Activated naive CD8-positive, alpha-beta T cell treated with anti-CD3 and anti-CD28 coated beads, Interleukin-2, amount 10 ng/mL, durations not matched to agents 7 days and 5 days (primary cell): ENCODE data around the gene RAP1GAP2. TPM values are rescaled to one million over a fixed set of nuclear protein-coding genes. Genes with fewer than 3 reads are reported as not detected.
"Not testable (repeated sequence)": the region's sequence is repeated elsewhere in the genome, so short reads cannot be mapped to it uniquely, and the experiment has no call there.

Source experiments
- ATAC-seq: fragments of 150-1000 bp; cut with Tn5 transposase; one replicate; pipeline ENCODE4 v1.10.0; 2021; ENCODE audit warnings: low read depth, moderate library complexity
- POLR2A ChIA-PET: fragments of 350-600 bp; sonication (Branson Sonifier 250); formaldehyde crosslinking; loops from one replicate; lab custom pipeline; 2021; ENCODE audit warnings: antibody characterized with exemption; lab: Charles Lee
- DNase-seq: peaks from one replicate; pipeline ENCODE4 v3.0.0; 2021
- H3K27ac Mint-ChIP-seq: one replicate; pipeline ENCODE4 v1.8.0; 2022; ENCODE audit warnings: mild to moderate bottlenecking, mixed read lengths
- H3K27me3 Mint-ChIP-seq: one replicate; pipeline ENCODE4 v1.8.0; 2022; ENCODE audit warnings: mild to moderate bottlenecking, moderate library complexity, mixed read lengths
- H3K36me3 Mint-ChIP-seq: one replicate; pipeline ENCODE4 v1.8.0; 2021; ENCODE audit warnings: mild to moderate bottlenecking, mixed read lengths
- H3K4me1 Mint-ChIP-seq: one replicate; pipeline ENCODE4 v1.8.0; 2021; ENCODE audit warnings: mixed read lengths
- H3K4me3 Mint-ChIP-seq: one replicate; pipeline ENCODE4 v1.8.0; 2022; ENCODE audit warnings: mild to moderate bottlenecking, moderate library complexity, mixed read lengths
- H3K9me3 Mint-ChIP-seq: one replicate; pipeline ENCODE4 v1.8.0; 2021; ENCODE audit warnings: mixed read lengths
- total RNA-seq, 2 experiments: library from RNA; stranded (reverse); gene quantifications; one replicate each; pipeline ENCODE4 v1.2.3, GENCODE V29; 2021

The RAP1GAP2 gene
- total RNA-seq, 2 experiments from 2014 or later, result 4.0 to 4.8 TPM

DNA sequence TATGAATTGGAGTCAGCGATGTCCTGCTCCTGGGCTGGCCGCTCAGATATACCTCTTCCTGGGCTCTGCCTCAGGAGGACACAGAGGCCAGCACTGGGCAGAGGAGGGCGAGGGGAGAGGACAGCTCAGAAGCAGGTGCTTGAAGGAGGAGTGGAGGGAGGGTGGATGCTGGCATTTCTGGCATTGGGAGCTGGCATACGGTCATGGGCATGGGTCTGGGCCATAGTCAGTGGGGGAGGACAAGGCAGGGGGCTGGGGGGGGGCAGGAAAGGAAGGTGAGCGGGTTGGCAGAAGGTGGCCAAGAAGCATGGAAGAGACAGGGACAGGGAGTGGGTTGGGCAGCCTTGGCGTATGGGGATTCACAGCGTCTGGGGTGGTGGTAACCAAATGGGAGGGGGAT lies 16.7 kb upstream of the RAP1GAP2 start:
- no peak overlapping the region for H3K27ac Mint-ChIP-seq
- POLR2A ChIA-PET, result no interaction called here
- no peak overlapping the region for H3K4me3 Mint-ChIP-seq
- H3K36me3 Mint-ChIP-seq, result no peaks in the 10 kb centered on the region
- no peaks in the 10 kb centered on the region for H3K9me3 Mint-ChIP-seq
- DNase-seq (no peak), ATAC-seq (no peak)
- peaks cover 37% of the 10 kb centered on the region for H3K27me3 Mint-ChIP-seq
- peaks cover 2% of the 10 kb centered on the region for H3K4me1 Mint-ChIP-seq

DNA sequence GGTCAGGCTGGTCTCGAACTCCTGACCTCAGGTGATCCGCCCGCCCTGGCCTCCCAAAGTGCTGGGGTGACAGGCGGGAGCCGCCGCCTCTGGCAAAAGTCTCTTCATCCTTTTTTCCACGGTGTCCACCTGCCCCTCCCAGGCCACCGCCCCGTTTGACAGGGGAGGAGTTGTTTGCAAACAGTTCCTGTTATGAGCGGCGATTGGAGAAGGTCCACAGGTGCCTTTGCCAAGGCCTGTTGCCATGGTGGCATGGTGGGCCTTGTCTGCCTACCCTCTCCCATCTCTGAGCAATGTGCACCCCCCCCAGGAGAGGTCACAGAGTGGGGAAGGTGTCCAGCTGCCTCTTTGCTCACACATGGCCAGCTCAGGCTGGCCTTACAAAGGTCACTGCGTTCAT lies 16.0 kb upstream of the RAP1GAP2 start:
- no peaks in the 10 kb centered on the region for H3K9me3 Mint-ChIP-seq
- ATAC-seq, result no peak
- peaks cover 2% of the 10 kb centered on the region for H3K4me1 Mint-ChIP-seq
- H3K36me3 Mint-ChIP-seq, result no peaks in the 10 kb centered on the region
- POLR2A ChIA-PET, result no interaction called here
- DNase-seq, result no peak
- H3K27me3 Mint-ChIP-seq, result peaks cover 33% of the 10 kb centered on the region
- no peak overlapping the region for H3K4me3 Mint-ChIP-seq
- no peak overlapping the region for H3K27ac Mint-ChIP-seq

DNA sequence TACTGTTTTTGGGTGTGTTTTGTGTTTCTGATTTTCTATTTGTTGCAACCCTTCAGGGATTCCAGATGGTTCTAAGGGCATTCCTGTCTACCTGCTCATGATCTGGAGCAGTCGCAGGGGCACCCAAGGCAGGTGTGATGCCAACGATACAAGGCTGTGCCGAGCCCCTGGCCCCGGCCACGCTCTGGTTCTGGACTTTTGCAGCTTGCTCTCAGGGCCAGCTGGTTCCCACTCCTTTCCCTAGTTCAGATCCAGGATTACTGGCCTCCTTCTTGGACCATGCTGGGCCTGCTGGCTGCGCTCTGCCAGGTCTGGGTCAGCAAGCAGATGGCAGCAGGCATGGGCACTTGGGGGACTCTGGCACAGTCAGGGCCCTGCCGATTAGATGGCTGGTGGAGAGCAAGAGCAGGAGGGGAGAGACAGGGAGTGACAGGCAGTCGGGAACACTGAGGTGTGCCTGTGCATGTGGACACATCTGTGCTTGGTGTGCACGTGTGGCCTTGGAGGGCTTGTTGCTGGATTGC lies 15.2 kb upstream of the RAP1GAP2 start:
- Mint-ChIP-seq H3K4me3 (no peak overlapping the region), H3K4me1 (peaks cover 2% of the 10 kb centered on the region), H3K9me3 (no peaks in the 10 kb centered on the region), H3K27ac (no peak overlapping the region), H3K27me3 (peaks cover 25% of the 10 kb centered on the region), H3K36me3 (no peaks in the 10 kb centered on the region)
- POLR2A ChIA-PET, result no interaction called here
- DNase-seq (no peak), ATAC-seq (no peak)

DNA sequence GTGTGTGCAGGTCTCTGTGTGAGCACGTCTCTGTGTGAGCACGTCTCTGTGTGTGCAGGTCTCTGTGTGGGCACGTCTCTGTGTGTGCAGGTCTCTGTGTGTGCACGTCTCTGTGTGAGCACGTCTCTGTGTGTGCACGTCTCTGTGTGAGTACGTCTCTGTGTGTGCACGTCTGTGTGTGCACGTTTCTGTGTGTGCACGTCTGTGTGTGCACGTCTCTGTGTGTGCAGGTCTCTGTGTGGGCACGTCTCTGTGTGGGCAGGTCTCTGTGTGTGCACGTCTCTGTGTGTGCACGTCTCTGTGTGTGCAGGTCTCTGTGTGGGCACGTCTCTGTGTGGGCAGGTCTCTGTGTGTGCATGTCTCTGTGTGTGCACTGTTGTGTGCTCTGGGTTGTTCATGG lies 14.6 kb upstream of the RAP1GAP2 start:
- peaks cover 23% of the 10 kb centered on the region for H3K27me3 Mint-ChIP-seq
- H3K9me3 Mint-ChIP-seq, H3K4me1 Mint-ChIP-seq, H3K4me3 Mint-ChIP-seq, POLR2A ChIA-PET, DNase-seq, H3K27ac Mint-ChIP-seq, ATAC-seq, H3K36me3 Mint-ChIP-seq: not testable (repeated sequence)

DNA sequence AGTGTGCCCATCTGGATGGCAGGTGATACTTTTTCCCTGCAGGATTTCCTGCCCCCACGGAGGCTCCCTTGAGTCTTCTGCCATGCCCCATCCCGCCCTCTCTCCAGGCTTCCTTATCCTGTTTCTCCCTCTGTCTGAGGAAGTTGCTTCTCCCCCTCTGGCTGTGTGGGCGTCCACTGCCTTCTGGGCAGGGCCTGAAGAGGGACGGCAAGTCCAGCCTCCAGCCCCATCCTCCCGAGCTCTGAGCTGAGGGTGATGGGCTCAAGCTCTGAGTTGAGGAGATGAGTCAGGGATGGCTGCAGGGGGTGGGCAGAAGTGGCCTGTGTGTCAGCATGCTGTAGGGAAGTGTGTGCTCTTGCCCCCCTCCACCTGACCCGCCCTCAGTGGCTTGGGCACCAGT lies 14.2 kb upstream of the RAP1GAP2 start:
- DNase-seq (no peak), ATAC-seq (no peak)
- peaks cover 2% of the 10 kb centered on the region for H3K4me1 Mint-ChIP-seq
- no peaks in the 10 kb centered on the region for H3K36me3 Mint-ChIP-seq
- H3K9me3 Mint-ChIP-seq, result no peaks in the 10 kb centered on the region
- POLR2A ChIA-PET, result no interaction called here
- H3K27me3 Mint-ChIP-seq, result peaks cover 20% of the 10 kb centered on the region
- no peak overlapping the region for H3K27ac Mint-ChIP-seq
- no peak overlapping the region for H3K4me3 Mint-ChIP-seq

DNA sequence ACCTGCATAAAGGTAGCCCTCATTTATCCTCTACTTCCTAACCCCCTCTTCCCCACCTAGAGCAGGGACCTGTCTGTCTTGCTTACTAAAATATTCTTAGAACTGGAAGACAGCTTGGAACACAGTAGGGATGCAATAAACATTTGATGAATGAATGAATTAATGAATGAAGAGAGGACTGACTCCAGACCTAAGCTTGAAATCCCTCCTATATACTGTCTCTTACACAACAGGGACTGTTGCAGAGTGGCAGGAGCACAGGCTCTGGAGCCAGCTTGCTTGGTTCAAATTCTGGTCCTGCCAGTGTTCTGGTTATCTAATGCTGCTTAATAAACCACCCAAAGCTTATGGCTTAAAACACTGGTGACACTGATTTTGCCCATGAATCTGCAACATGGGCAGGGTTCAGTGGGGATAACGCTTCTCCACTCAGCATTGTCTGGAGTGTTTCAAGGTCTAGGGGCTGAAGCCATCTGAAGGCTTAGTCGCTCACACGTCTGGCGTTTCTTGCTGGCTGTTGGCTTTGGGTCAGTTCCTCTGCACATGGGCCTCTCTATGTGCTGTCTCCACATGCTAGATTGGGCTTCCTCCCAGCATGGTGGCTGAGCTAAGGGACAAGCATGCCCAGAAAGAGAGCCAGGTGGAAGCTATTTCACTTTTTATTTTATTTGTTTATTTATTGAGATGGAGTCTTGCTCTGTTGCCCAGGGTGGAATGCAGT lies 12.8 kb upstream of the RAP1GAP2 start:
- no peaks in the 10 kb centered on the region for H3K36me3 Mint-ChIP-seq
- no peak overlapping the region for H3K27ac Mint-ChIP-seq
- no peak for DNase-seq
- H3K27me3 Mint-ChIP-seq, result peaks cover 24% of the 10 kb centered on the region
- POLR2A ChIA-PET, result no interaction called here
- no peak overlapping the region for H3K4me3 Mint-ChIP-seq
- no peak for ATAC-seq
- H3K4me1 Mint-ChIP-seq, result peaks cover 2% of the 10 kb centered on the region
- H3K9me3 Mint-ChIP-seq, result no peaks in the 10 kb centered on the region

DNA sequence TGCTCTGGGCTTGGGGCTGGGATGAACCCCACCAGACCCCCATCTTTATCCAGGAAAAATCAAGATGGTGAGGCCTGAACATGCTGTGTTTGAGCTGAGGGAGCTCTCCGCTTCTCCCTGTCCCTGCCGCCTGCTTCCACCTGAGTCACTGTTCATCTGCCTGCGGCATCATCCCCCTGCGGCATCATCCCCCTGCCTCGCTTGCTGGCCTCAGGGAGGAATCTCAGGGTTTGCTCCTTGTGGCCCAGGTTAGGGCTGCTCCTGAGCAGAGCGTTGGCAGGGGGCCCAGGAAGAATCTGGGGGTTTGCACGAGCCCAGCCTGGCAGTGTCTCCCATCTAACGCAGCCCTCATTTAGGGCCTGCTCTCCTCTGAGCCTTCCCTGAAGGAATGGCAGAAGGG lies 11.4 kb upstream of the RAP1GAP2 start:
- Mint-ChIP-seq H3K27me3 (peaks cover 33% of the 10 kb centered on the region), H3K9me3 (no peaks in the 10 kb centered on the region), H3K4me3 (no peak overlapping the region), H3K4me1 (peaks cover 2% of the 10 kb centered on the region), H3K36me3 (no peaks in the 10 kb centered on the region), H3K27ac (no peak overlapping the region)
- no peak for DNase-seq
- POLR2A ChIA-PET, result no interaction called here
- ATAC-seq, result no peak

DNA sequence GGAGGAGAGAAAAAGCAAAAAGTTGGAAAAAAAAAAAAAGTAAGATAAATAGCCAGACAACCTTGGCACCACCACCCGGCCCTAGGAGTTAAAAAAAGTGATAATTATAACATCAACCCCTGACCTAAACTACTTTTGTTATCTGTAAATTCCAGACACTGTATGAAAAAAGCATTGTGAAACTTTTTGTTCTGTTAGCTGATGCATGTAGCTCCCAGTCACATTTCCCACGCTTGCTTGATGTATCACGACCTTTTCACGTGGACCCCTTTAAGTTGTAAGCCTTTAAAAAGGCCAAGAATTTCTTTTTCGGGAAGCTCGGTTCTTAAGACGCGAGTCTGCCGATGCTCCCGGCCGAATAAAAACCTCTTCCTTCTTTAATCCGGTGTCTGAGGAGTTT lies 10.9 kb upstream of the RAP1GAP2 start:
- not testable (repeated sequence) for ATAC-seq, H3K27ac Mint-ChIP-seq, DNase-seq, H3K9me3 Mint-ChIP-seq, H3K36me3 Mint-ChIP-seq, H3K4me3 Mint-ChIP-seq, H3K4me1 Mint-ChIP-seq
- H3K27me3 Mint-ChIP-seq, result peaks cover 37% of the 10 kb centered on the region
- POLR2A ChIA-PET, result interaction anchor here (1.5 kb wide), 1 partner anchor 30 kb away, joined by 6 read pairs; no protein-coding TSS in a partner anchor

DNA sequence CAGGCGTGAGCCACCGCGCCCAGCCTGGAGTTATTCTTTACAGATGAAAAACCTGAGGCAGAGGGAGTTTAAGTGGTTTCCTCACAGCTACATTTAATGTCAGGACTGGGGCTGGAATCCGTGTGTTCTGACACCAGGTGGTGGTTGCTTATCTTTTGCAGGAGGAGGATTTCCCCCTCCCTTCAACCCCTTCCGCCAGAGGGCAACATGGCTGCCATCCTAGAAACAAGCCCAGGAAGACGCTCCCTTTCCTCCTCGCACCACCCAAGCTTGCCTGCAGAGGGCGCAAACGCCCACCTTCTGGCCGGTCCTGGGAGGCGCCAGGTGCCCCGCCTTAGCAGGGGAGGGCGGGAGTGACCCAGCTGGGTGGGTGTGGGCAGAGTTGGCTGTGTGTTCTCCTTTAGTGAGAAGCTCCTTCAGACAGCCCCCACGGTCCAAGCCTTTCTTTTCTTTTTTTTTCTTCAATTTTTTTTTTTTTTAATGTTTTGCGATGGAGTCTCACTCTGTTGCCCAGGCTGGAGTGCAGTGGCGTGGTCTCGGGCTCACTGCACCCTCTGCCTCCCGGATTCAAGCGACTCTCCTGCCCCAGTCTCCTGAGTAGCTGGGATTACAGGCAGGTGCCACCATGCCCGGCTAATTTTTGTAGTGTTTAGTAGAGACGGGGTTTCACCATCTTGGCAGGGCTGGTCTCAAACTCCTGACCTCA lies 9.9 kb upstream of the RAP1GAP2 start:
- Mint-ChIP-seq H3K36me3 (no peaks in the 10 kb centered on the region), H3K4me3 (no peak overlapping the region), H3K27ac (no peak overlapping the region), H3K4me1 (peaks cover 7% of the 10 kb centered on the region), H3K9me3 (no peaks in the 10 kb centered on the region), H3K27me3 (peaks cover 43% of the 10 kb centered on the region)
- DNase-seq (peak; percentile 93), ATAC-seq (peak; percentile 98)
- POLR2A ChIA-PET, result interaction anchor here (0.6 to 1.5 kb wide), 3 partner anchors 10 to 529 kb away, joined by 3 to 6 read pairs (median 3); partner anchors contain the start of gene RAP1GAP2

DNA sequence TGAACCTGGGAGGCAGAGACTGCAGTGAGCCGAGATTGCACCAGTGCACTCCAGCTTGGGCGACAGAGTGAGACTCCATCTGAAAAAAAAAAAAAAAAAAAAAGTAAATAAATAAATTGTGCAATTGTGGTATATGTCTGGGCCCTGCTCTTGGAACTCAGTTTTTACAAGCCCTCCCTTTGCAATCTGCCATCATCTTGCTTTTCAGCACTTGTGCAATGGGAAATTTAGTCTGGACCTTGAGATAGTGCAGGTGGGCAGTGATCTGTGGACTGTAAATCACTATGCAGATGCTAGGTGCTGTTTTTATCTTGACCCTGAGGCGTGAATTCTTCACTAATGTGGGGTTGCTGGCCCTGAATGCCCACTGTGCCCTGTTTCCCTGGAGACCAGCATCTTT lies 6.5 kb upstream of the RAP1GAP2 start:
- H3K27ac Mint-ChIP-seq, result no peak overlapping the region
- DNase-seq, result no peak
- no peak overlapping the region for H3K4me3 Mint-ChIP-seq
- peaks cover 33% of the 10 kb centered on the region for H3K4me1 Mint-ChIP-seq
- peaks cover 64% of the 10 kb centered on the region for H3K27me3 Mint-ChIP-seq
- H3K36me3 Mint-ChIP-seq, result peaks cover 2% of the 10 kb centered on the region
- POLR2A ChIA-PET, result interaction anchor here (6.1 kb wide), 1 partner anchor 25 kb away, joined by 53 read pairs; no protein-coding TSS in a partner anchor
- H3K9me3 Mint-ChIP-seq, result no peaks in the 10 kb centered on the region
- ATAC-seq, result no peak

DNA sequence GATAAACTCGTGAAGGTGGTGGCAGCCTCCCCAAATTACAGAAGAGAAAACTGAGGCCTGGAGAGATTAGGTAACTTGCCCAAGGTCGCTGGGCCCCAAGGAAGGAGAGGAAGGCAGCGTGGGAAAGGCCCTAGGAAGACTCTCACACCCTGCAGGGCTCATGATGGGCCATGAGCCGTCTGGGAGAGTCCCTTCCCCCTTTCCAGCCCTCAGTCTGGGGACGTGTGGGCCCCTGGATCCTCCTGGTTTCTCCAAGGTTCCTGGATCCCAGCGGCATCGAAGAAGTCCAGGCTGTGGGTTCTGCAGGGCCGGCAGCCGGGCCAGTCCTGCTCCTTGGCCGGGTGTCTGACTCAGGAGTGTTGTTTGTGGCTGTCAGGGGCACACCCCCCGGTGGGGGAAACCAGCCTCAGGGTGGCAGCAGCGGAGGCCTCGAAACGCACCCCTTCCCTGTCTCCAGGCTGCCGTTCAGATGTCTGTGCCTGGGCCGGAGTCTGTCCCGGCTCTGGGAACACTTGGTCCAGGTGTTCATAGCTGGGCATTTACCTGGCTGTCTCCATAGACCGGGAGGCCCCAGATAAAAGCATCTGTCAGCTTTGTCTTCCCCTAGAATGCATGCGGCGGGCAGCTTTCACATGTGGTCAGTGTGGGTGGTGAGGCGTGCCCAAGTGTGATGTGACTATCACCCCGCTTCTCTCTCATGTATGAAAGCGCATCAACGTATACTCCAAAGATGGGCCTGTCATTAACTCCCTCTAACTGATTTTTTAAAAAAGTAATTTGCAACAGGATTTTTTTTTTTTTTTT lies 3.7 kb upstream of the RAP1GAP2 start:
- POLR2A ChIA-PET, result interaction anchor here (6.1 kb wide), 1 partner anchor 22 kb away, joined by 53 read pairs; no protein-coding TSS in a partner anchor
- H3K27ac Mint-ChIP-seq, result peak overlapping the region; percentile 34
- H3K27me3 Mint-ChIP-seq, result peaks cover 80% of the 10 kb centered on the region
- H3K36me3 Mint-ChIP-seq, result peaks cover 3% of the 10 kb centered on the region
- no peaks in the 10 kb centered on the region for H3K9me3 Mint-ChIP-seq
- peak; percentile 69 for DNase-seq
- peaks cover 56% of the 10 kb centered on the region for H3K4me1 Mint-ChIP-seq
- peak overlapping the region; percentile 48 for H3K4me3 Mint-ChIP-seq
- no peak for ATAC-seq

DNA sequence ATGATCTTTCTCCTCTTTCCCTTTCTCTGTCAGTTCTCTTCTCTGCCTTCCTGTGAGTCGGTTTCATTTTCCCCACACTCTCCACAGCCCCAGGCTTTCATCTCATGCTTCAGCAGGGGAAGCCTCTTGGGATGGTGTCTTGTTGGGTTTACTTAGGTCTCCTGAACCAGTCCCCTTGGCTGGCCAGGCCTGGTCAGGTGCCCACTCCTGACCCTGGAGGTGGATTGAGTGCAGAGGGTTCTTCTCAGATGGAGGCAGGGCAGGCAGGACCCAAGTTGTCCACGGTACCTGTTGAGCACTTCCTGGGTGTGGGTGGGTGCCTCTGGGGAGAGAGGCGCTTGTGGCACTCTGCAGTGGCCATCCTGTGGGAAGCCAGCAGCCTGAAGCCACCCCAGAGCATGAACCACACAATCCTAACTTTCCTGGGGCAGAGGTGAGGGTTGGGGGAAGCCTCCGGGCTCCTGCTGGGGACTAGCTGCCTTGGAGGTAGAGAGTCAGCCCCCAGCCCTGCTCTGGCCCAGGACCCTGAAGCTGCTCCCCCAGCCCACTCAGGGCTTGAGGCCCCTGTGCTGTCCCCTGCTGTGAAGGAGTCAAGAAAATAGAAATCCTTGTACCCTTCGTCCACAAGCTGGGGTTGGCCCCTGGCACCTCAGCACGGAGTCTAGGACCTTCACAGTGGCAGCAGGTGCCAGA lies 2.0 kb upstream of the RAP1GAP2 start:
- H3K4me3 Mint-ChIP-seq, result peak overlapping the region; percentile 73
- peak; percentile 8 for ATAC-seq

More for the DNA sequence above, 2.0 kb upstream of the RAP1GAP2 start:
- H3K9me3 Mint-ChIP-seq, result no peaks in the 10 kb centered on the region
- POLR2A ChIA-PET, result interaction anchor here (0.6 to 6.1 kb wide), 2 partner anchors 20 to 57 kb away, joined by 4 to 53 read pairs; no protein-coding TSS in a partner anchor
- H3K4me1 Mint-ChIP-seq, result peaks cover 68% of the 10 kb centered on the region
- peaks cover 75% of the 10 kb centered on the region for H3K27me3 Mint-ChIP-seq
- H3K36me3 Mint-ChIP-seq, result peaks cover 3% of the 10 kb centered on the region
- peak; percentile 50 for DNase-seq
- H3K27ac Mint-ChIP-seq, result peak overlapping the region; percentile 82
